HepG2 (cell line): Measurements from ENCODE around the gene MAPK12. TPM values are rescaled to one million over a fixed set of nuclear protein-coding genes. Genes with fewer than 3 reads are reported as not detected.

Source experiments
- ATAC-seq: fragments of 200-7000 bp; cut with Tn5 transposase; 3 replicates; pipeline ENCODE4 v1.9.1; 2020; ENCODE audit warnings: mild to moderate bottlenecking, moderate library complexity
- BruUV-seq: library from RNA; stranded (reverse); fragments of 400-500 nt; replicated peaks from 2 replicates; lab custom pipeline; 2021; lab: Mats Ljungman, UMichigan
- CTCF ChIA-PET: fragments of 300-600 bp; formaldehyde crosslinking; extraction: SDS; loops from one replicate; lab custom pipeline; 2021; ENCODE audit warnings: low total read pairs, inconsistent platforms, low intra/inter-chr PET ratio; lab: Yijun Ruan, JAX
- POLR2A ChIA-PET: fragments of 350-600 bp; sonication (Branson Sonifier 250); formaldehyde crosslinking; loops from one replicate; lab custom pipeline; 2020; ENCODE audit warnings: antibody characterized with exemption, inconsistent platforms; lab: Yijun Ruan, JAX
- DNase-seq: peaks from one replicate; pipeline ENCODE4 v3.0.0-alpha.2; 2015; ENCODE audit warnings: low spot score
- FAIRE-seq: peaks from 3 replicates; lab custom pipeline; 2011; peaks lifted over from hg19 to GRCh38; lab: Jason Lieb, UNC
- H2AFZ ChIP-seq: one replicate; pipeline ENCODE4 v1.6.1; 2011; ENCODE audit warnings: low read length, inconsistent platforms
- H3K27ac ChIP-seq: fragments of 300-600 bp; 3 replicates; pipeline ENCODE4 v1.8.0; 2011; ENCODE audit warnings: mixed run types, mild to moderate bottlenecking, mixed read lengths, low read length, inconsistent platforms; ENCODE audit not compliant: insufficient read depth; ENCODE audit errors: extremely low read length
- H3K27me3 ChIP-seq, 2 experiments: fragments of 200-600 bp in 1 of 2; 2 replicates in 1 of 2; 3 replicates in 1 of 2; pipeline versions ENCODE4 v1.6.0 to v1.8.0; 2011; ENCODE audit warnings: low read length in 2 of 2, mild to moderate bottlenecking in 2 of 2, moderate library complexity in 2 of 2, inconsistent platforms in 1 of 2; ENCODE audit not compliant: insufficient read depth in 2 of 2, control insufficient read depth in 1 of 2
- H3K36me3 ChIP-seq, 2 experiments: fragments of 200-600 bp in 1 of 2; replicated peaks in 1 of 2; 2 replicates in 1 of 2; 3 replicates in 1 of 2; pipeline versions ENCODE4 v1.5.1 to v1.8.0; 2011; ENCODE audit warnings: low read length in 2 of 2, inconsistent platforms in 1 of 2; ENCODE audit not compliant: insufficient read depth in 2 of 2, control insufficient read depth in 1 of 2
- H3K4me1 ChIP-seq: 2 replicates; pipeline ENCODE4 v1.5.1; 2012; ENCODE audit warnings: low read length, inconsistent platforms; ENCODE audit not compliant: insufficient read depth
- H3K4me2 ChIP-seq: 2 replicates; pipeline ENCODE4 v1.6.0; 2011; ENCODE audit warnings: low read depth, low read length, inconsistent platforms
- H3K4me3 ChIP-seq, 3 experiments: fragments of 200-600 bp in 1 of 3; sonication (generic), shearing (Covaris generic) in 1 of 3; replicated peaks in 1 of 3; 2 replicates each; pipeline ENCODE4 v1.5.1; 2011 to 2016; ENCODE audit warnings: low read length in 3 of 3, inconsistent platforms in 2 of 3, low read depth in 2 of 3, mild to moderate bottlenecking in 2 of 3, control low read depth in 1 of 3, mixed read lengths in 1 of 3; ENCODE audit not compliant: insufficient read depth in 1 of 3
- H3K79me2 ChIP-seq: one replicate; pipeline ENCODE4 v1.6.1; 2011; ENCODE audit warnings: low read length, inconsistent platforms; ENCODE audit not compliant: insufficient read depth
- H3K9ac ChIP-seq: 2 replicates; pipeline ENCODE4 v1.6.0; 2011; ENCODE audit warnings: mild to moderate bottlenecking, low read depth, low read length, inconsistent platforms; ENCODE audit not compliant: insufficient read depth
- H3K9me3 ChIP-seq: 2 replicates; pipeline ENCODE4 v1.5.1; 2012; ENCODE audit warnings: mild to moderate bottlenecking, low read length
- H4K20me1 ChIP-seq: 2 replicates; pipeline ENCODE4 v1.6.0; 2011; ENCODE audit warnings: inconsistent platforms, mild to moderate bottlenecking, low read length, moderate library complexity; ENCODE audit not compliant: insufficient read depth
- BRD4 ChIP-seq: sonication (generic); formaldehyde crosslinking; IDR thresholded peaks from 2 replicates; pipeline ENCODE4 v1.4.0; 2020; ENCODE audit warnings: missing genetic modification reagents
- ESRRA ChIP-seq: sonication (generic); formaldehyde crosslinking; IDR thresholded peaks from 2 replicates; pipeline ENCODE4 v1.5.1; 2020; ENCODE audit warnings: mild to moderate bottlenecking, low read depth, missing genetic modification reagents
- KDM5B ChIP-seq: sonication (generic); formaldehyde crosslinking; IDR thresholded peaks from 2 replicates; pipeline ENCODE4 v1.4.0; 2020; ENCODE audit warnings: missing genetic modification reagents, mild to moderate bottlenecking, borderline replicate concordance
- KLF16 ChIP-seq, 2 experiments: sonication (generic) in 1 of 2; formaldehyde crosslinking in 1 of 2; IDR thresholded peaks; 2 replicates each; pipeline versions ENCODE4 v1.6.1 to v1.8.0; 2016 to 2023; ENCODE audit warnings: missing genetic modification reagents in 2 of 2, missing compliant biosample characterization in 1 of 2
- MAFG ChIP-seq: sonication (generic); formaldehyde crosslinking; IDR thresholded peaks from 2 replicates; pipeline ENCODE4 v1.5.1; 2020; ENCODE audit warnings: mild to moderate bottlenecking, missing genetic modification reagents
- MLX ChIP-seq: IDR thresholded peaks from 2 replicates; pipeline ENCODE4 v1.6.1; 2016
- PRMT3 ChIP-seq: sonication (generic); formaldehyde crosslinking; IDR thresholded peaks from 2 replicates; pipeline ENCODE4 v1.8.1; 2022; ENCODE audit warnings: low read depth, mild to moderate bottlenecking, moderate library complexity, missing genetic modification reagents, borderline replicate concordance
- RARA ChIP-seq: IDR thresholded peaks from 2 replicates; pipeline ENCODE4 v1.6.1; 2016; ENCODE audit warnings: missing genetic modification reagents, missing compliant biosample characterization
- TRIM22 ChIP-seq: fragments of 450-650 bp; IDR thresholded peaks from 2 replicates; pipeline ENCODE4 v1.6.1; 2017
- ZNF3 ChIP-seq: IDR thresholded peaks from 2 replicates; pipeline ENCODE4 v1.7.0; 2017; ENCODE audit warnings: inconsistent platforms
- ZNF75D ChIP-seq: sonication (generic); formaldehyde crosslinking; IDR thresholded peaks from 2 replicates; pipeline ENCODE4 v1.8.1; 2023; ENCODE audit warnings: missing genetic modification reagents, mild to moderate bottlenecking, borderline replicate concordance
- ZNF782 ChIP-seq: sonication (generic); formaldehyde crosslinking; IDR thresholded peaks from 2 replicates; pipeline ENCODE4 v1.4.0; 2020; ENCODE audit warnings: missing genetic modification reagents, mild to moderate bottlenecking, borderline replicate concordance
- WGBS: methylation state at CpG from one replicate; pipeline ENCODE4 v1.1.6; 2017; ENCODE audit warnings: low lambda C conversion rate; 5-methylcytosine and 5-hydroxymethylcytosine counted together
- in situ Hi-C: cut with HindIII; loops from 2 replicates; pipeline ENCODE4 v1.10.0; 2017; ENCODE audit warnings: low pct_unique_long_range_greater_than_20kb; ENCODE audit not compliant: extremely low pct_ligation_motif_present
- intact Hi-C: fragments of 100-400 bp; cut with micrococcal nuclease; formaldehyde crosslinking; loops from one replicate; pipeline ENCODE4 v1.10.0; 2022; ENCODE audit not compliant: unreplicated experiment
- polyA plus RNA-seq, 8 experiments: library from polyadenylated mRNA; depleted of rRNA in 3 of 8; stranded (reverse) in 7 of 8; unstranded in 1 of 8; fragments of >200 nt; fragmentation: Illumina TruSeq in 4 of 8; extraction: Trizol in 4 of 8; gene quantifications; 2 replicates each; pipeline versions ENCODE4 v1.2.1 to v1.2.3, GENCODE V29; 2011 to 2016; ENCODE audit warnings: low read depth in 4 of 8, missing spikeins in 1 of 8, mixed read lengths in 1 of 8; ENCODE audit not compliant: insufficient read depth in 1 of 8
- total RNA-seq, 5 experiments: library from RNA; depleted of rRNA; stranded (reverse); fragments of >200 nt; fragmentation: Illumina TruSeq; extraction: Trizol; gene quantifications; 2 replicates each; pipeline ENCODE4 v1.2.3, GENCODE V29; 2016; ENCODE audit warnings: low read depth in 1 of 5
- TF ChIP-seq, protein P1 (sequence below): sonication (generic); formaldehyde crosslinking; IDR thresholded peaks from 2 replicates; pipeline ENCODE4 v1.5.1; 2020; ENCODE audit warnings: missing genetic modification reagents, mild to moderate bottlenecking, borderline replicate concordance
- TF ChIP-seq, protein P2 (sequence below): sonication (generic); formaldehyde crosslinking; IDR thresholded peaks from 2 replicates; pipeline ENCODE4 v1.4.0; 2020; ENCODE audit warnings: mild to moderate bottlenecking, missing genetic modification reagents, borderline replicate concordance

Gene MAPK12
- total and polyA plus RNA-seq, 2 of the 13 experiments (the other 11 are each of a cell fraction or from before 2014, with no cell fraction given) = 22.2 to 23.3 TPM

- FAIRE-seq (no peak), ATAC-seq (no peak), DNase-seq (no peak)
- BruUV-seq = no TSS peak
- intact Hi-C loops = no loop called here
- CTCF ChIA-PET = no interaction called here
- H3K9ac ChIP-seq = no peak overlapping the region
- no peaks in the 10 kb centered on the region for H4K20me1 ChIP-seq
- no peak overlapping the region for H2AFZ ChIP-seq
- H3K4me3 ChIP-seq = no peak overlapping the region
- in situ Hi-C loops = no loop called here
- no peaks in the 10 kb centered on the region for H3K27me3 ChIP-seq
- peaks cover 11% of the 10 kb centered on the region for H3K4me1 ChIP-seq
- POLR2A ChIA-PET = no interaction called here
- H3K9me3 ChIP-seq = no peaks in the 10 kb centered on the region
- 97% methylated on average over 15 of the region's 31 CpGs for WGBS
- H3K36me3 ChIP-seq = peaks cover 17 to 39% of the 10 kb centered on the region in 2 experiments; a peak in 4 of 5 replicates
- H3K79me2 ChIP-seq = no peaks in the 10 kb centered on the region
- H3K27ac ChIP-seq = no peak overlapping the region
- no peak overlapping the region for H3K4me2 ChIP-seq
- TF ChIP-seq PRMT3 (no peak), KLF16 (CRISPR knock-in tag; IDR thresholded peaks at IDR 0.05) (no peak), ZNF3 (CRISPR knock-in tag) (no peak), ZNF782 (no peak), ZNF75D (CRISPR knock-in tag) (no peak), BRD4 (CRISPR knock-in tag) (no peak), MLX (no peak), ESRRA (CRISPR knock-in tag) (no peak), MAFG (CRISPR knock-in tag) (no peak), TRIM22 (no peak), RARA (no peak), KDM5B (CRISPR knock-in tag) (no peak)
- TF ChIP-seq, protein P1, sequence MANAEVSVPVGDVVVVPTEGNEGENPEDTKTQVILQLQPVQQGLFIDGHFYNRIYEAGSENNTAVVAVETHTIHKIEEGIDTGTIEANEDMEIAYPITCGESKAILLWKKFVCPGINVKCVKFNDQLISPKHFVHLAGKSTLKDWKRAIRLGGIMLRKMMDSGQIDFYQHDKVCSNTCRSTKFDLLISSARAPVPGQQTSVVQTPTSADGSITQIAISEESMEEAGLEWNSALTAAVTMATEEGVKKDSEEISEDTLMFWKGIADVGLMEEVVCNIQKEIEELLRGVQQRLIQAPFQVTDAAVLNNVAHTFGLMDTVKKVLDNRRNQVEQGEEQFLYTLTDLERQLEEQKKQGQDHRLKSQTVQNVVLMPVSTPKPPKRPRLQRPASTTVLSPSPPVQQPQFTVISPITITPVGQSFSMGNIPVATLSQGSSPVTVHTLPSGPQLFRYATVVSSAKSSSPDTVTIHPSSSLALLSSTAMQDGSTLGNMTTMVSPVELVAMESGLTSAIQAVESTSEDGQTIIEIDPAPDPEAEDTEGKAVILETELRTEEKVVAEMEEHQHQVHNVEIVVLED (CRISPR knock-in tag) = no peak
- TF ChIP-seq, protein P2, sequence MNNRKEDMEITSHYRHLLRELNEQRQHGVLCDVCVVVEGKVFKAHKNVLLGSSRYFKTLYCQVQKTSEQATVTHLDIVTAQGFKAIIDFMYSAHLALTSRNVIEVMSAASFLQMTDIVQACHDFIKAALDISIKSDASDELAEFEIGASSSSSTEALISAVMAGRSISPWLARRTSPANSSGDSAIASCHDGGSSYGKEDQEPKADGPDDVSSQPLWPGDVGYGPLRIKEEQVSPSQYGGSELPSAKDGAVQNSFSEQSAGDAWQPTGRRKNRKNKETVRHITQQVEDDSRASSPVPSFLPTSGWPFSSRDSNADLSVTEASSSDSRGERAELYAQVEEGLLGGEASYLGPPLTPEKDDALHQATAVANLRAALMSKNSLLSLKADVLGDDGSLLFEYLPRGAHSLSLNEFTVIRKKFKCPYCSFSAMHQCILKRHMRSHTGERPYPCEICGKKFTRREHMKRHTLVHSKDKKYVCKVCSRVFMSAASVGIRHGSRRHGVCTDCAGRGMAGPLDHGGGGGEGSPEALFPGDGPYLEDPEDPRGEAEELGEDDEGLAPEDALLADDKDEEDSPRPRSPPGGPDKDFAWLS (CRISPR knock-in tag) = no peak
These were observed 35.2 kb downstream of the MAPK12 start for GRCh38 chr22:50226063-50226874.
